GM18951 (cell line): ENCODE data around the gene LARP4B.

ENCODE experiments used
- POLR2A ChIP-seq: IDR thresholded peaks from 4 replicates; pipeline ENCODE4 v1.6.1; 2011; ENCODE audit warnings: mild to moderate bottlenecking; ENCODE audit not compliant: insufficient read length, insufficient read depth; ENCODE audit errors: extremely low read depth
- in situ Hi-C: fragments of 300-500 bp; cut with MboI; formaldehyde crosslinking; loops from one replicate; pipeline ENCODE4 v1.12.0; 2022; ENCODE audit warnings: low sequenced_read_pairs, mixed read lengths, inconsistent platforms; ENCODE audit not compliant: unreplicated experiment

Gene LARP4B

GRCh38 chr10:905503-905902, 26.0 kb downstream of the LARP4B start:
- in situ Hi-C loops = no loop called here
- TF ChIP-seq POLR2A = no peak

- in situ Hi-C loops = no loop called here
- no peak for TF ChIP-seq POLR2A
These were observed 27.1 kb downstream of the LARP4B start for GRCh38 chr10:904403-904802.

- TF ChIP-seq POLR2A = no peak
- in situ Hi-C loops = no loop called here
These were observed 33.4 kb downstream of the LARP4B start for GRCh38 chr10:898141-898540.

GRCh38 chr10:896982-897381, 34.5 kb downstream of the LARP4B start:
- in situ Hi-C loops = no loop called here
- TF ChIP-seq POLR2A = no peak

GRCh38 chr10:895324-895723, 36.2 kb downstream of the LARP4B start:
- no peak for TF ChIP-seq POLR2A
- in situ Hi-C loops = no loop called here

- no peak for TF ChIP-seq POLR2A
- in situ Hi-C loops = no loop called here
These were observed 52.6 kb downstream of the LARP4B start for GRCh38 chr10:878895-879294.

GRCh38 chr10:878333-878759, 53.2 kb downstream of the LARP4B start:
- no peak for TF ChIP-seq POLR2A

GRCh38 chr10:876438-876837, 55.1 kb downstream of the LARP4B start:
- in situ Hi-C loops = no loop called here

More at GRCh38 chr10:878333-878759, 53.2 kb downstream of the LARP4B start:
- in situ Hi-C loops = no loop called here

GRCh38 chr10:873020-873419, 58.5 kb downstream of the LARP4B start:
- in situ Hi-C loops = no loop called here
- no peak for TF ChIP-seq POLR2A

More at GRCh38 chr10:876438-876837, 55.1 kb downstream of the LARP4B start:
- no peak for TF ChIP-seq POLR2A

GRCh38 chr10:871951-872403, 59.5 kb downstream of the LARP4B start:
- in situ Hi-C loops = no loop called here
- TF ChIP-seq POLR2A = no peak

- in situ Hi-C loops = no loop called here
- no peak for TF ChIP-seq POLR2A
These were observed 60.8 kb downstream of the LARP4B start for GRCh38 chr10:870564-871166.

GRCh38 chr10:869171-869570, 62.3 kb downstream of the LARP4B start:
- in situ Hi-C loops = no loop called here
- TF ChIP-seq POLR2A = no peak

- in situ Hi-C loops = no loop called here
- TF ChIP-seq POLR2A = no peak
These were observed 63.7 kb downstream of the LARP4B start for GRCh38 chr10:867807-868206.

GRCh38 chr10:866577-866941, 64.9 kb downstream of the LARP4B start:
- no peak for TF ChIP-seq POLR2A
- in situ Hi-C loops = no loop called here
